Calu3 (cell line): ENCODE data around the gene ADARB1. TPM values are rescaled to one million over a fixed set of nuclear protein-coding genes. Genes with fewer than 3 reads are reported as not detected.

ENCODE experiments used
- BruUV-seq: library from RNA; stranded (reverse); fragments of 400-500 nt; replicated peaks from 2 replicates; lab custom pipeline; 2021; lab: Mats Ljungman, UMichigan
- CTCF ChIA-PET: fragments of 300-600 bp; sonication (Branson Sonifier 250); formaldehyde crosslinking; loops from one replicate; lab custom pipeline; 2022; ENCODE audit warnings: antibody characterized with exemption; lab: Charles Lee
- DNase-seq: peaks from one replicate; pipeline ENCODE4 v3.0.0; 2022
- H3K27ac Mint-ChIP-seq: one replicate; pipeline ENCODE4 v1.8.0; 2022; ENCODE audit warnings: mixed read lengths; ENCODE audit not compliant: unreplicated experiment
- H3K27me3 Mint-ChIP-seq: one replicate; pipeline ENCODE4 v1.8.0; 2022; ENCODE audit warnings: mixed read lengths; ENCODE audit not compliant: unreplicated experiment
- H3K36me3 Mint-ChIP-seq: one replicate; pipeline ENCODE4 v1.8.0; 2022; ENCODE audit warnings: mild to moderate bottlenecking, moderate library complexity, mixed read lengths; ENCODE audit not compliant: insufficient read depth, unreplicated experiment
- H3K4me1 Mint-ChIP-seq: one replicate; pipeline ENCODE4 v1.8.0; 2022; ENCODE audit warnings: mild to moderate bottlenecking, low read depth, mixed read lengths; ENCODE audit not compliant: unreplicated experiment
- H3K4me3 Mint-ChIP-seq: one replicate; pipeline ENCODE4 v1.8.0; 2022; ENCODE audit warnings: mild to moderate bottlenecking, low read depth, moderate library complexity, mixed read lengths; ENCODE audit not compliant: unreplicated experiment
- H3K9me3 Mint-ChIP-seq: one replicate; pipeline ENCODE4 v1.8.0; 2022; ENCODE audit warnings: low read depth, mixed read lengths; ENCODE audit not compliant: unreplicated experiment
- CTCF ChIP-seq: fragments of 200-600 bp; IDR thresholded peaks from one replicate; pipeline ENCODE4 v1.8.0; 2022; ENCODE audit warnings: antibody characterized with exemption; ENCODE audit not compliant: unreplicated experiment
- intact Hi-C: fragments of 100-400 bp; cut with micrococcal nuclease; formaldehyde crosslinking; loops from one replicate; pipeline ENCODE4 v1.10.0; 2022; ENCODE audit not compliant: unreplicated experiment
- total RNA-seq: library from RNA; stranded (reverse); gene quantifications from 2 replicates; pipeline ENCODE4 v1.2.3, GENCODE V29; 2022

ADARB1 gene
- total RNA-seq, 1 experiment from 2014 or later = 2.8 TPM

DNA sequence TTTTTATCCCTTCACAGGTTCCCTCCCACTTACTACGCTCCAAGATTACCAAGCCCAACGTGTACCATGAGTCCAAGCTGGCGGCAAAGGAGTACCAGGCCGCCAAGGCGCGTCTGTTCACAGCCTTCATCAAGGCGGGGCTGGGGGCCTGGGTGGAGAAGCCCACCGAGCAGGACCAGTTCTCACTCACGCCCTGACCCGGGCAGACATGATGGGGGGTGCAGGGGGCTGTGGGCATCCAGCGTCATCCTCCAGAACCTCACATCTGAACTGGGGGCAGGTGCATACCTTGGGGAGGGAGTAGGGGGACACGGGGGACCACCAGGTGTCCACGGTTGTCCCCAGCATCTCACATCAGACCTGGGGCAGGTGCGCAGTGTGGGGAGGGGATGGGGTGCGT is 147.6 kb downstream of the ADARB1 start:
- no TSS peak for BruUV-seq
- no peaks in the 10 kb centered on the region for H3K4me1 Mint-ChIP-seq
- no peak for DNase-seq
- CTCF ChIA-PET = no interaction called here
- H3K4me3 Mint-ChIP-seq = no peak overlapping the region
- no peak overlapping the region for H3K27ac Mint-ChIP-seq
- H3K36me3 Mint-ChIP-seq = no peaks in the 10 kb centered on the region
- intact Hi-C loops = no loop called here
- peaks cover 9% of the 10 kb centered on the region for H3K9me3 Mint-ChIP-seq
- TF ChIP-seq CTCF = no peak
- peaks cover 51% of the 10 kb centered on the region for H3K27me3 Mint-ChIP-seq

DNA sequence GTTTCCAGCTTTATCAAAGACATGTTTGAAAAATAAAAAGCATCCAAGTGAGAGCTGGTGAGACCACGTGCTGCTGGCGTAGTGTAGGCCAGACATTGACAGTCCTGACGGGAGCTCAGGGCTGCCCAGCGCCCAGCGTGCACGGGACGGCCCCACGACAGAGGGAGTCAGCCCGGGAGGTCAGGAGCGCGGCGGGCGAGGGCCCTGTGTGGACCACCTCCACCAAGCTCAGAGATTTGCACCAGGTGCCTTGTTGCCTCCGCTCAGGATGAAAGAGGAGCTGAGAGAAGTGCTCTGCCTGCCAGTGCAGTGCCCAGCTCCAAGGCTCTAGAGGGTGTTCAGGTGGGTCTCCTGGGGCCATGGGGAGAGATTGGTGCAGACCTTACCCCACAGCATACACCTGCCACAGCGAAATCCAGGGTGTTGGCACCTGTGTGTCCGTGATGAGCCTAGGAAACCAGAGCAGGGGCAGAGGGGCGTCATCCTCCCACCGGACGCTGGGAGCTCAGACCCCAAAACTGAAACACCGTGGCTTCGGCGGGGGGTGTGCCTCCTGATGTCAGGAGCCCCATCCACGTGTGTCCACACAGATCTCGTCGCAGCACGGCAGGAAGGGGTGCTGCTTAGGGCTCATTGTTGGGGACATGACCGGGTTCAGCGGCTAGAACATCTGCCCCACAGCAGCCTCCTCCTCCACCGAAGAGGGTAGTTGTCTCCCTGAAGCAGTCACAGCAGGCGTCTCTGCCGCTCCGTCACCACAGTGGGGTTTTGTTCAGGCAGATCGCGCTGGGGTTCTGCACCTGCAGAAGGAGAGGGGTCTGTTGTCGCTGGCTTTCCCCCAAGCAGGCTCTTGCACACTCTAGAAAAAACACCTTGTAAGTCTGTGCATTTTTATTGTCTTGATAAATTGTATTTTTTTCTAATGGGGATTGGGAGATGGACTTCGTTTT is 149.1 kb downstream of the ADARB1 start:
- H3K4me1 Mint-ChIP-seq = no peaks in the 10 kb centered on the region
- no peak for DNase-seq
- no peaks in the 10 kb centered on the region for H3K9me3 Mint-ChIP-seq
- BruUV-seq = no TSS peak
- H3K27ac Mint-ChIP-seq = no peak overlapping the region
- H3K27me3 Mint-ChIP-seq = peaks cover 51% of the 10 kb centered on the region
- intact Hi-C loops = no loop called here
- no peak overlapping the region for H3K4me3 Mint-ChIP-seq
- no peak for TF ChIP-seq CTCF
- CTCF ChIA-PET = interaction anchor here (0.5 kb wide), 2 partner anchors 342 to 604 kb away, joined by 3 to 4 read pairs; no protein-coding TSS in a partner anchor
- no peaks in the 10 kb centered on the region for H3K36me3 Mint-ChIP-seq

DNA sequence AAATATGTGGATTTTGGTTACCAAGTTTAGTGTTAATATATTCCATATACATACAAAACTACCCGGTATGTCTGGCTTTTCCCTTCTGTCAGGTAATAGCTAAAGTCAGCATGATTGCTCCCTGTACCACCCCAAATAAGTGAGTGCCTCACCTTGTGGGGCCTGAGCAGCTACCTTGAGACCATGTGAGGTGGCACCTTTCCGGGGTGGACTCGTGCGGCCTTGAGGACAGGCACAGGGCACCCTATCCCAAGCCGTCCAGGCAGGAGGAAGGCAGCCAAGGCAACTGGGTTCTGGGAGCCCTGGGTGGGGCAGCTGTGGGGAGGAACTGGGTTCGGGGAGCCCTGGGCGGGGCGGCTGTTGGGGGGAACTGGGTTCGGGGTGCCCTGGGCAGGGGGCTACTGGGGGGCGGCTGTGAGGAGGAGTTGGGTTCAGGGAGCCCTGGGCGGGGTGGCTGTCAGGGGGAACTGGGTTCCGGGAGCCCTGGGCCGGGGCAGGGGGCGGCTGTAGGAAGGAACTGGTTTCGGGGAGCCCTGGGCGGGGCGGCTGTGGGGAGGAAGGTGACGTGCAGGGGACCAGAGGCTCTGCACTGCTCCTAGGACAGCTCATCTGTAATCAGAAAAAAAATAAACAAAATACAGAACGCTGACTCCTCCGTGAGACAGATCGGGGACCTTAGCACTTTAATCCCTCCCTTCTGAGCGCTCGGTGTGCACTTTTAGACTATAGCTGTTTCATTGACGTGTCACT is 150.0 kb downstream of the ADARB1 start:
- Mint-ChIP-seq H3K4me1 (no peaks in the 10 kb centered on the region), H3K9me3 (no peaks in the 10 kb centered on the region), H3K4me3 (no peak overlapping the region), H3K27me3 (peaks cover 54% of the 10 kb centered on the region), H3K27ac (no peak overlapping the region), H3K36me3 (no peaks in the 10 kb centered on the region)
- no TSS peak for BruUV-seq
- no peak for TF ChIP-seq CTCF
- CTCF ChIA-PET = interaction anchor here (0.5 kb wide), 2 partner anchors 341 to 603 kb away, joined by 3 to 4 read pairs; no protein-coding TSS in a partner anchor
- intact Hi-C loops = no loop called here
- DNase-seq = no peak

- no peaks in the 10 kb centered on the region for H3K36me3 Mint-ChIP-seq
- CTCF ChIA-PET = no interaction called here
- no peaks in the 10 kb centered on the region for H3K4me1 Mint-ChIP-seq
- H3K4me3 Mint-ChIP-seq = no peak overlapping the region
- H3K27me3 Mint-ChIP-seq = peaks cover 57% of the 10 kb centered on the region
- intact Hi-C loops = no loop called here
- BruUV-seq = no TSS peak
- H3K9me3 Mint-ChIP-seq = no peaks in the 10 kb centered on the region
- DNase-seq = no peak
- no peak for TF ChIP-seq CTCF
- no peak overlapping the region for H3K27ac Mint-ChIP-seq
These were observed 150.8 kb downstream of the ADARB1 start for GRCh38 chr21:45225041-45225740.
